ENCODE results near the gene UBB. TPM values are rescaled to one million over a fixed set of nuclear protein-coding genes. Genes with fewer than 3 reads are reported as not detected.
"Not testable (repeated sequence)": the region's sequence is repeated elsewhere in the genome, so short reads cannot be mapped to it uniquely, and the experiment has no call there.

UBB gene
- total RNA-seq, 1 experiment from 2014 or later, result 1,877 TPM

DNA sequence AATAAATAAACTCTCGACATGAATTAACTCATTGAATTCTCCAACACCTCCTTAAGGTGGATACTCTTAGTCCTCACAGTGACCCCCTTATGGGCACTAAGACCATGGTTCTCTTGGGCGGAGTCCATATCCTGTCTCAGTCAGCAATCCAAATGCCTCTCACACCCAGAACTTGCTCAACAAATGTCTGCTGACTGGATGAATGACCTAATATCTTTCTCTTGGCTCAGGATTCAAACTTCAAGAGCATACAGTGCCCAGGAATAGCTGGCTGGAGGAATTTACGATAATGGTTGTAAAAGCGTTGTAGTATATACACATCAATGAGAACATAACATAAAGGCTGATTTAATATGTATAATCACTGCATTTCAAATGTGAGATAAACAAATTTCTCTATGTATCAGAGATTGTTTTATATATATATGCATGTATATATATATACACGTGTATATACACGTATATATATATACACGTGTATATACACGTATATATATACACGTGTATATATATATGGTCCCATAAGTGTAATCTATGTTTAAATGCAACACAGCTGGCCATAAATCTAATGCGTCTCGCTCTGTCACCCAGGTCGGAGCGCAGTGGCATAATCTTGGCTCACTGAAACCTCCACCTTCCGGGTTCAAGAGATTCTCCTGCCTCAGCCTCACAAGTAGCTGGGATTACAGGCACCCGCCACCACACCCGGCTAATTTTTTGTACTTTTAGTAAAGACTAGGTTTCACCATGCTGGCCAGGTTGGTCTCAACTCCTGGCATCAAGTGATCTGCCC, 6.5 kb upstream of the UBB start:
- DNase-seq (ENCODE audit: low read depth), result peak; percentile 22

DNA sequence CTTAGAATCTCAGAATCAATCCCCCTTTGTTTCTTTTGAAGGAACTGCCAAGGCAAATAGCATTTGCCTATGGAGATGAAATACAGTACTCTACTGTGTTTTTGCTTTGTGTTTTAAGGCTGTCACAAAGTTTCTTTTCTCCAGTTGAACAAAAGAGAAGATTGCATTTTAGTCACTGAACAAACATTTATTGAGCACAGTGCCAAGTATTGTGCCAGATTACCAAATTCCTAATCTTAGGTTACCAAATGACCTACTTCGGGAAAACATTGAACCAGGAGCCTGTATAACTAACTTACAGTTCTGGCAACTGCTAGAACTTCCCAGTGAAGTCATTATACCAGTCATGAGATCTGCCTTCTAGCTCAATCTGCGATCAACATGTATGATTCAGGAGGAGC, 3.0 kb upstream of the UBB start:
- DNase-seq (ENCODE audit: low read depth), result no peak

DNA sequence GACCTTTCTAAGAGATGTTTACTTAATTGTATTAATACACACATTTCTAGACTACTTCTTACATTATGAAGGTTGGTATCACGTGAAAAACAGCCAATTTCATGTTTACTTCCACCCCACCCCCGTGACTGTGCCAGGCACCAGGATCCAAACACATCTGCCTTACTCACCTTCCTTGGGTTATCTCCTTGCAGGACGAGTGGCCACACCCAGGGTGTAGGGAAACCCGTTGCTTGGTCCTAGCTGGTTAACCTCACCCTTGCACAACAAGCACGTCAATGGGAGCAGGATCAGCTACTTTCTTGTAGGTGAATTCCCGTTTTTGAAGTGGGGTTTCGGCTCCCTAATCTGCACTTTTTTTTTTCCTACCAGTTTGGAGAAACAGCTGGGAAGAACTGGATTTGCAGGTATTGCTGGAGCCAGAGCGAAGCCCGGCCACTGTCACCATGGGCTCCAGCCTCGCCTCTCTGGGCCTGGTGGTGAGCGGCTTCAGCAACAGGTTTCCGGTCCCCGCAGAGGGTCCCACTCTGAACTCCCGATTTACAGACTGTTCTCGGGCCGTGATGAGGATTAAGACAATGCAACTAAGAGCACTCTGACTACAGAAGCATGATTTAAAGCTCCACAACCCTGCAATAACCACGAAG, 2.1 kb upstream of the UBB start:
- no peak for DNase-seq (ENCODE audit: low read depth)

DNA sequence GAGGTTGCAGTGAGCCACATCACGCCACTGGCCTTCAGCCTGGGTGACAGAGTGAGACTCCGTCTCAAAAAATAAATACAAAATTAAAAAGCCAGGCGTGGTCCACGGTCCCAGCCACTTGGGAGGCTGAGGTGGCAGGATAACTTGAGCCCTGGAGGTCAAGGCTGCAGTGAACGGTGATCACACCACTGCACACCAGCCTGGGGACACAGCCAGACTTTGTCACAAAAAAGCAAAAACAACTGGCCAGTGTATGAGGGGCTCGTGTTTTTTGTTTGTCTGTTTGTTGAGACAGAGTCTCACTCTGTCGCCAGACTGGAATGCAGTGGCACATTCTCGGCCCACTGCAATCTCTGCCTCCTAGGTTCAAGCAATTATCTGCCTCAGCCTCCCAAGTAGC, 1.2 kb upstream of the UBB start:
- no peak for DNase-seq (ENCODE audit: low read depth)

DNA sequence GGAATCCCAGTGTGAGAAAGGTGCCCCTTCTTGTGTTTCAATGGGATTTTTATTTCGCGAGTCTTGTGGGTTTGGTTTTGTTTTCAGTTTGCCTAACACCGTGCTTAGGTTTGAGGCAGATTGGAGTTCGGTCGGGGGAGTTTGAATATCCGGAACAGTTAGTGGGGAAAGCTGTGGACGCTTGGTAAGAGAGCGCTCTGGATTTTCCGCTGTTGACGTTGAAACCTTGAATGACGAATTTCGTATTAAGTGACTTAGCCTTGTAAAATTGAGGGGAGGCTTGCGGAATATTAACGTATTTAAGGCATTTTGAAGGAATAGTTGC, 567 bp downstream of the UBB start:
- DNase-seq (ENCODE audit: low read depth), result no peak

DNA sequence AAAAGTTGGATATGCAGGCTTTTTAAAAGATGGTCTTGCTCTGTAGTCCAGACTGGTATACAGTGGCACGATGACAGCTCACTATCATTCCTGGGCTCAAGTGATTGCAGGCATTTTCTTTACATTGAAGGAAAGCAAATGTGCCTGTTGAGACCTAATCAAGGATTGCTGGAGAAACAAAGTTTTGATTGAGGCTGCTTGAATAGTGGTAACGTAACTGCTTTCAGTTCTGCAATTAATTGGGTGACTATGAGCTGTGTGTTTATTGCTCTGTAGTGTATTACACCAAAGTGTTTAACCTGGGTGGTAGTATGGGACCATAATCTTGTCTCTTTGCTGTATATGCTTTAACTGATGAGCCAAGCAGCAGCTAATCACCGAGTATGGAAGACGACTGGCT, 2.3 kb downstream of the UBB start:
- no peak for DNase-seq (ENCODE audit: low read depth)

DNA sequence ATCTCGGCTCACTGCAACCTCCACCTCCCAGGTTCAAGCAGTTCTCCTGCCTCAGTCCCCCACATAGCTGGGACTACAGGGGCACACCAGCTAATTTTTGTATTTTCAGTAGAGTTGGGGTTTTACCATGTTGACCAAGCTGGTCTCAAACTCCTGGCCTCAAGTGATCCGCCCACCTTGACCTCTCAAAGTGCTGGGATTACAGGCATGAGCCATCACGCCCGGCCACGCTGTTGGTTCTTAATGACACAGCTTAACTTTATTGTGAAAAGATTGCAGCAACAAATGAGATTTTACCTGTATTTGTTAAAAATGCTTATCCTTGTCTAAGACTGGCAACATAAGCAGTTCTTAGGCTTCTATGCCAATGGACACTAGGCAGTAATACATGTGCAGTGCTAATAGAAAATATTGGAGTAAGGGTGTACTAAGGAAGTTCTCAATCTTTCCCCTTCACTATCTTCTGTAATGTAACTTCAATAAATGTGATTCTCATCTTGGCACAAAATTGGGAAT, 2.9 kb downstream of the UBB start:
- DNase-seq (ENCODE audit: low read depth), result no peak

DNA sequence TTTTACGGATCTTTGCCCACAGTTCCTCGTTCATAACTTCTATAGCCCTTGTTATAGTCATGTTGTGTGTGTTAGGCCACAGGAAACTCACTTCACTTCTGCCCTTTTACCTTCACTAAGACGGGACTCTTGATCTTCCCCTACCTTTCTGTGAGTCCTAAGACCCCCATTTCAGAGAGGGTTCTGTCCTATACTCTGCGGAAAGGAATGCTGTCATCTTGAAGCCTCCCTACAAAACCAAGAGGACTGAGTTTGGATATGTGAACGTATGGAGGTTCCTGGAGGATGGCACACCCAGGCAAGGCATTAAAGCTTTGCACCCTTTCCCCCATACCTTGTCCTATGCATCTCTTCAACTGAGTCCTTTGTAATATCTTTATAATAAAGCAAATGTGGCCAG, 3.7 kb downstream of the UBB start:
- DNase-seq (ENCODE audit: low read depth), result no peak

DNA sequence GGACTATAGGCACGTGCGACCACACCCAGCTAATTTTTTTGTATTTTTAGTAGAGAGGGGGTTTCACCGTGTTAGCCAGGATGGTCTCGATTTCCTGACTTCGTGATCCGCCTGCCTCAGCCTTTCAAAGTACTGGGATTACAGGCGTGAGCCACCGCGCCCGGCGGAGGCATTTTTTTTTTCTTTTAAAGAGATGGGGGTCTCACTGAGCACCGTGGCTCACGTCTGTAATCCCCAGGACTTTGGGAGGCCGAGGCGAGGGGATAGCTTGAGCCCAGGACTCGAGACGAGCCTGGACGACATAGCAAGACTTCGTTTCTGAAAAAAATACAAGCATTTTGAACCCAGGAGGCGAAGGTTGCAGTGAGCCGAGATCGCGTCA, 5.2 kb downstream of the UBB start:
- DNase-seq (ENCODE audit: low read depth), result not testable (repeated sequence)

DNA sequence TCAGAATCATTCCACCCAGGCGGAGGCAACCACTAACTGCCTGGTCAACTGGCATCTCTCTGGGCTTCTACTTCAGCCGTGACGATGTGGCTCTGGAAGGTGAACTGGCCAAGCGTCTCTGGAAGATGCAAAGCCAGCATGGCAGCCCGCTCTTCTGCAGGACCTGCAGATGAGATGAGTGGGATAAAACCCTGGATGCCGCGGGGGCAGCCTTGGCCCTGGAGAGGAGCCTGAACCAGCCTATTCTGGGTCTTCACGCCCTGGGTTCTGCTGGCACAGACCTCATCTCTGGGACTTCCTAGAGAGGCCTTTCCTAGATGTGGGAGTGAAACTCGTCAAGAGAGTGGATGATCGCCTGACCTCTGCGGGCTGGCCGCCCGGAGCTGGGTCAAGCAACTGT, 10.6 kb downstream of the UBB start:
- DNase-seq (ENCODE audit: low read depth), result no peak

DNA sequence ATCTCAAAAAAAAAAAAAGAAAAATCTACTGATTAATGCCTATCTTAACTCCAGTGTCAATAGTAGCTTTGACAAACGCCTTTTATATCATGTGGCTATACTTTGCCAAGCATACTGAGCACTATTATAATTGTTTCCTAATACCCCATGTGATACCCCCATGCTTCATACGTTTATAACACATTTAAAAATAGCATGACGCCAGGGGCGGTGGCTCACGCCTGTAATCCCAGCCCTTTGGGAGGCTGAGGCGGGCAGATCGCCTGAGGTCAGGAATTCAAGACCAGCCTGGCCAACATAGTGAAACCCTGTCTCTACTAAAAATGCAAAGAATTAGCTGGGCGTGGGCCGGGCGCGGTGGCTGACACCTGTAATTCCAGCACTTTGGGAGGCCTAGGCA, 11.6 kb downstream of the UBB start:
- DNase-seq (ENCODE audit: low read depth), result not testable (repeated sequence)

DNA sequence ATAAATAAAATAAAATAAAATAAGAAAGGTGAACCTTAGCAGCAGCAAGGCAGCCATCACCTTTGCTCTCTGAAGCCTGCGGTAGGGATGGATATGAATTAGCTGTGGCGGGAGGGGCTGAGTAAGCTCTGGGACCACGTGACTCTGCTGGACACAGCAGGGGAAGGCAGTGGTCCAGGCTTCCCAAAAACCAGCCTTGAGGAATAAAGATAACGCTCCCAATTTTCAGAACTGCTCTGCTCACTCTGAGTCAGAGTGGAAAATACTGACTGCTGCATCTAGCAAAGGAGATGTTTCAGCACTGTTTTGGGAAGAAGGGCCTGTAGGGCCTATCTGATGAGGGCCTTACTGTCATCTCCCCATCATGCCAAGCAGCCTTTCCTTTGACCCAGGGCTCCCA, 15.0 kb downstream of the UBB start:
- DNase-seq (ENCODE audit: low read depth), result not testable (repeated sequence)

DNA sequence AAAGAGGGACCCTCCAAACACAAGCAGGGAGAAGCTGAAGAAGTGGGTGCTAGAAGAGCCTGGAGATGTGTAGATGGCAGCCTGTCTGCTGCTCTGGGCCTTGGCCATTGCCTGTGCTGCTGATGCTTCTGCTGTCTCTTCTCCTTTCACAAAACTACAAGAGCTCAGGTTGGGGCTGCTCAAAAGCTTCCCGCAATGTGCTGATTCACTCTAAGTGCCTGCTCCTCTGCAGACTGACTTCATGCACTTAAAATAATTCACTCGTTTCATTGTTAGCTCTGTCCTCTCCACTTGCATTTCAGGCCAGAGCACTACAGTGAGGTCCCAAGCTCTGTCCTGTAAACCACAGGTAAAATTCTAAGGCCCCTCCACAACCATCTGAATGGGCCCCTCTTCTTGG, 15.8 kb downstream of the UBB start:
- DNase-seq (ENCODE audit: low read depth), result not testable (repeated sequence)

DNA sequence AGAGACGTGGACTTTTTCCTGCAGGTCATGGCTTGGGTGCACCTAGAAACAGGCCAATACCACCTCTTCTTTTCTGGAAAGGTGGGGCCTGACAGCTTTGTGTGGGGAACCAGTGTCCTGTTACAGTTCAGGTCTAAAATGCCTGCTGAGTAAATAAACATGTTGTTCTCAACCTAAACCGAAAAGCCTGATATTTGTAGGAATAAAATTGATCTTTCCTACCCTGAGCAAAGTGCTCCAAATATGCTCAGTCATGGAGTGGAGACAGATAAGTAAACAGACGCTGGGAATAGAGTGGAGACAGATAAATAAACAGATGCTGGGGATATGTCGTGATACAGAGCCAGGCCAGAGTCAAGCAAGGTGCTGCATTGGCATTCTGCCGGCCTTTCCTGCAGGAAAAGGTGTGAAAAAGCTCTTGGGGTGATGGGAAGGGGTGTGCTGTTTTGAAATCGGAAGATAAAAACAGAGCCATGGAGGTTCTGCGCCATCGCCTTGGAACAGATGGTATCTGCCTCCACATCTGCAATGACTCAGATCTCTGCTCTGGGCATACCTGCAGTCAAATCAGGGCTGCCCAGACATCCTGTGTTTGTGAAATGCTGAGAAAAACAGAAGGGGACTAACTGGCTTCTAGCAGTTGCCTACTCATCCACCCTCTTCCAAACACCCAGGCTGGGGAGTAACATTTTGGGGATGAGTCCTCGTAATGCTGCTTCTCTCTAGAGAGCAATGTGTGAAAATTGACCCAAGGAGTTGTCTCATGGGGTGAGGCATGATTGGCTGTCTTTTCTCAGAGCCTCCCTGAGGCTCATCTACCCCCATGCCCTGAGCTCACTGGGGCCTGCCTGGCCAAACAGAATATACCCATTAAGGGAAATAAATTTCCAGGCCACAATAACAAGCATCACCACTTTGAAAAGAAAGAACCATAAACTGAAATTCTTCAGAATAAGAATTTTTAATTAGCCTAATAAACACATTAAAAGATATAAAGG, 17.7 kb downstream of the UBB start:
- DNase-seq (ENCODE audit: low read depth), result no peak

DNA sequence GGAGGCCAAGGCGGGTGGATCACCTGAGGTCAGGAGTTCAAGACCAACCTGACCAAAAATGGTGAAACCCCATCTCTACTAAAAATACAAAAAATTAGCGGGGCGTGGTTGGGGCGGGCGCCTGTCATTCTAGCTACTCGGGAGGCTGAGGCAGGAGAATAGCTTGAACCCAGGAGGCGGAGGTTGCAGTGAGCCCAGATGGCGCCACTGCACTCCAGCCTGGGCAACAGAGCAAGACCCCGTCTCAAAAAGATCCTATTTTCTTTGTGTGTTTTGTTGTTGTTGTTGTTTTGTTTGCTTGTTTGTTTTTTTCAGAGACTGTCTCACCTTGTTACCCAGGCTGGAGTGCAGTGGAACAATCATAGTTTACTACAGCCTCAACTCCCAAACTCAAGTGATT, 23.0 kb downstream of the UBB start:
- DNase-seq (ENCODE audit: low read depth), result not testable (repeated sequence)

DNA sequence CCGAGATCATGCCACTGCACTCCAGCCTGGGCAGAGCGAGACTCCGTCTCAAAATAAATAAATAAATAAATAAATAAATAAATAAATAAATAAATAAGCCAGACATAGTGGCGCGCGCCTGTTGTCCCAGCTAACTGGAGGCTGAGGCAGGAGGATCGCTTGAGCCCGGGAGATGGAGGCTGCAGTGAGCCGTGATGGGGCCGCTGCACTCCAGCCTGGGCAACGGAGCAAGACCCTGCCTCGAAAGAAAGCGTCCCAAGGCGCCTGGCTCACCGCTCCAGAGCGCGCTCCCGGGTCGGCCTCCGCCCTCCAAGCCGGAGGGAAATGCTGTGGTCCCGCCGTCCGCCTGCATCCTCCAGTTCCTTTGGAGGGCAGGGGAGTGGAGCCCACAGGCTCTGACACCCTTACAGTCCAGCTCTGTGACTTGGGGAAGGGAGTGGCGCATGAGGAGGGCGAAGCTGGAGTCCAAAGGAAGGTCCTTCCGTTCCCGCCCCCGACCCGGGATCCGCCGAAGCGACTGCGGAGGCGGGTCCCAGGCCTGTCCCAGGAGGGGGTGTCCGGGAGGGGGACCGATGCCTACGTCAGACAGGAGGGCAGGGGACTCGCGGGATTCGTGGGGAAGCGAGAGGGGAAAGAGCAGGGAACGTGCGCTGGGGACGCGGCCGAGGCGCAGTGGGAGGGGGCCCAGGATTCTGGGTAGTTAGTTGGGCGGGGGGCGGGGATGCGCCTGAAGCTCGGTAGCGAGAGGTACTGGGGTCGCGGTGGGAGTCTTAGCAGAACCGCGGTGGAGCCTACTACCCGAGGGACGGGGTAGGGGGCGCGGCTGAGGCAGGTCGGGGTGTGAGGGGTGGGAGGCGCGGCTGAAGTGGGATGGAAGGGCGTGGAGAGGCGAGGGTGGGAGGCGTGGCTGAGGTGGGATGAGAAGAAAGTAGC, 26.1 kb downstream of the UBB start:
- DNase-seq (ENCODE audit: low read depth), result peak; percentile 40

DNA sequence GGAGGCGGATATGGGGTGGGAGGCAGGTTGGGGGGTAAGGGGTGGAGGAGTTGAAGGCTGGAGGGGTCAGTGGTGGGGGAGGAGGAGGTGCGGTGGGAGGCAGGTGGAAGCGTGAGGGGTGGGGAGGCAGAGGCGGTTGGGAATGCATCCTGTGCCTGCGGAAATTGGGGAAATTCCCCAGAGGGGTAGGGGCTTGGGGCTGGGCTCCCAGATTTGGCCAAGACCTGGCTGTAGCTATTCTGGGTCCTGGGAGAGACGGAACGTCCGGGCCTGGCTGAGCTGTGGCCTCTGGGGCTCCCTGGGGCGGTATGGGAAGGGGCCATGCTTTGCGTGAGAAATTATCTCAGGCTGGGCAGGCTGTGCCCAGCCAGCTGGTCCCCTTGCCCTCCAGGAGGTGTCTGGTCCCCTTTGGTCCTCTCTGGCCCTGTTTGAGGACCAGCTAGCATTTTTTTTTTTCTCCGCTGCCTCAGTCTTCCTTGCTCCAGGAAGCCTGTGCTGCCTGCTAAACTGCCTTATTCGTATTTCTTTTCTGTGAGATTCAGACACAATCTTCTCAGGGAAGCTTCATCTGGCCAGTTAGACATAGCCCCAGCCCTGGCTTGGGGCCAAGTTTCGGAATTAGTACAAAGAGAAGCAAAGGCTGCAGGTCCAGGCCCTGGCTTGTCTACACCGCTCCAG, 27.2 kb downstream of the UBB start:
- peak; percentile 57 for DNase-seq (ENCODE audit: low read depth)

DNA sequence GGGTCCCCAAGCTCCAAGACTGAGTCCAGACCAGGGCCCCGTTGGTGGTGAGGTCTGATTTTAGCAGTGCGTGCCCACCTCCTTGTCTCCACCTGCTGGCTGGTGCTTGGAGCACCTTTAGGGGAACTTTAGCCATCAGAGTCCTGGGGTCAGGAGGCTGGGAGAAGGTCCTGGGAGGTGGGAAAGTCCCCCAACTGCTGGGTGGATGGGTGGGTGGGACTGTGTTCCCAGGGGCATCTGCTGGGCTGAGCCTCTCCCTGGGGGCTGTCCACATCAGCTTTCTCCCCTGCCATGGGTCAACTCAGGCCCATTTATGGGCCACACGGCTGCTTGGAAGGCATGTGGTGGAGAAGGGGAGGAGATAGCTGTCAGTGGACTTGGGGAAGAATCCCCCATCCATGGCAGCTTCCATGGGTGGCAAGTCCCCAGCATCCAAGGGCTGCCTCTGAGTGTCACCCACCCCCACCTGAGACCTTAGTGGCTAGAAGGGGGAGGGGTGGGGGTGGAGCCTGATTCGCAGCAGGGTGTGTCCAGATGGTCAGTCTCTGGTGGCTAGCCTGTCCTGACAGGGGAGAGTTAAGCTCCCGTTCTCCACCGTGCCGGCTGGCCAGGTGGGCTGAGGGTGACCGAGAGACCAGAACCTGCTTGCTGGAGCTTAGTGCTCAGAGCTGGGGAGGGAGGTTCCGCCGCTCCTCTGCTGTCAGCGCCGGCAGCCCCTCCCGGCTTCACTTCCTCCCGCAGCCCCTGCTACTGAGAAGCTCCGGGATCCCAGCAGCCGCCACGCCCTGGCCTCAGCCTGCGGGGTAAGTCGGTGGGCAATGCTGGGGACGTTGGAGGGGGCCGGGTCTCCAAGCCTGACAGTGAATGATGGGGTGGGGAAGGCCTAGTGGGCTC, 34.4 kb downstream of the UBB start, which contains the start of gene TRPV2:
Gene TRPV2 (plus strand): TSS at position 541 of the 894 bp plus-strand sequence. CDS start 2,098 bp downstream, outside the sequence.
- DNase-seq (ENCODE audit: low read depth), result no peak

DNA sequence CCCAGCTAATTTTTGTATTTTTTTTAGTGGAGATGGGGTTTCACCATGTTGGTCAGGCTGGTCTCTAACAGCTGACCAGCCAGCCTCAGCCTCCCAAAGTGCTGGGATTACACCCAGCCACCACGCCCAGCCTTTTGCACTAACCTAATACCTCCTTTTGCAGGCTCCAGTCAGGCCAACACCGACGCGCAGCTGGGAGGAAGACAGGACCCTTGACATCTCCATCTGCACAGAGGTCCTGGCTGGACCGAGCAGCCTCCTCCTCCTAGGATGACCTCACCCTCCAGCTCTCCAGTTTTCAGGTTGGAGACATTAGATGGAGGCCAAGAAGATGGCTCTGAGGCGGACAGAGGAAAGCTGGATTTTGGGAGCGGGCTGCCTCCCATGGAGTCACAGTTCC, 36.5 kb downstream of the UBB start:
- DNase-seq (ENCODE audit: low read depth), result no peak

Measured in Daoy (cell line).